HEK293 (cell line): ENCODE data around the gene C5orf15.

Experiments used
- CTCF ChIA-PET: fragments of 350-600 bp; formaldehyde crosslinking; extraction: SDS; loops from one replicate; lab custom pipeline; 2021; ENCODE audit warnings: antibody characterized with exemption; lab: Yijun Ruan, JAX
- POLR2A ChIA-PET: fragments of 300-600 bp; formaldehyde crosslinking; extraction: SDS; loops from one replicate; lab custom pipeline; 2020; ENCODE audit warnings: antibody characterized with exemption, inconsistent platforms; lab: Yijun Ruan, JAX
- H3K27ac ChIP-seq: fragments of 200-500 bp; sonication (Bioruptor generic); 2 replicates; pipeline ENCODE4 v1.5.1; 2014; ENCODE audit warnings: low read depth, low read length, control low read depth, inconsistent platforms; ENCODE audit errors: extremely low read depth
- H3K36me3 ChIP-seq, 2 experiments: fragments of 200-500 bp in 1 of 2; sonication (Bioruptor generic) in 1 of 2; 1 replicate in 1 of 2; 2 replicates in 1 of 2; pipeline ENCODE4 v1.5.1; 2014 to 2017; ENCODE audit warnings: inconsistent platforms in 2 of 2, low read length in 2 of 2; ENCODE audit not compliant: control insufficient read depth in 2 of 2, insufficient read depth in 1 of 2
- H3K4me1 ChIP-seq: fragments of 200-500 bp; sonication (Bioruptor generic); 2 replicates; pipeline ENCODE4 v1.5.1; 2014; ENCODE audit warnings: mild to moderate bottlenecking, low read length, inconsistent platforms; ENCODE audit not compliant: control insufficient read depth, insufficient read depth
- H3K4me3 ChIP-seq: 2 replicates; pipeline ENCODE4 v1.5.1; 2011; ENCODE audit warnings: low read depth, mild to moderate bottlenecking, control low read depth, low read length, moderate library complexity
- H3K9me3 ChIP-seq: fragments of 200-500 bp; sonication (Bioruptor generic); 2 replicates; pipeline ENCODE4 v1.5.1; 2014; ENCODE audit warnings: low read depth, low read length, inconsistent platforms; ENCODE audit not compliant: control insufficient read depth, insufficient read depth
- CTCF ChIP-seq: fragments of 450-650 bp; formaldehyde crosslinking; IDR thresholded peaks from 2 replicates; pipeline ENCODE4 v1.5.1; 2016; ENCODE audit warnings: missing biosample characterization, missing genetic modification characterization
- KLF8 ChIP-seq: fragments of 450-650 bp; formaldehyde crosslinking; IDR thresholded peaks from 2 replicates; pipeline ENCODE4 v1.5.1; 2016; ENCODE audit warnings: missing biosample characterization, missing genetic modification characterization
- SP7 ChIP-seq: fragments of 450-650 bp; formaldehyde crosslinking; IDR thresholded peaks from 2 replicates; pipeline ENCODE4 v1.5.1; 2016; ENCODE audit warnings: missing biosample characterization, missing genetic modification characterization
- TSHZ1 ChIP-seq: fragments of 450-650 bp; formaldehyde crosslinking; IDR thresholded peaks from 2 replicates; pipeline ENCODE4 v1.5.1; 2016; ENCODE audit warnings: missing biosample characterization, missing genetic modification characterization, borderline replicate concordance
- ZBTB10 ChIP-seq: fragments of 450-650 bp; formaldehyde crosslinking; IDR thresholded peaks from 2 replicates; pipeline ENCODE4 v1.5.1; 2016; ENCODE audit warnings: missing biosample characterization, missing genetic modification characterization
- ZBTB44 ChIP-seq: fragments of 450-650 bp; IDR thresholded peaks from 2 replicates; pipeline ENCODE4 v1.5.1; 2018; ENCODE audit warnings: missing biosample characterization, mild to moderate bottlenecking, missing genetic modification characterization
- ZNF155 ChIP-seq: fragments of 450-650 bp; formaldehyde crosslinking; IDR thresholded peaks from 2 replicates; pipeline ENCODE4 v1.5.1; 2016; ENCODE audit warnings: missing biosample characterization, missing genetic modification characterization
- ZNF2 ChIP-seq: fragments of 450-650 bp; formaldehyde crosslinking; IDR thresholded peaks from 2 replicates; pipeline ENCODE4 v1.5.1; 2016; ENCODE audit warnings: missing biosample characterization, missing genetic modification characterization
- ZNF292 ChIP-seq: fragments of 450-650 bp; formaldehyde crosslinking; IDR thresholded peaks from 2 replicates; pipeline ENCODE4 v1.5.1; 2016; ENCODE audit warnings: low read depth, missing biosample characterization, missing genetic modification characterization, borderline replicate concordance
- ZNF433 ChIP-seq: fragments of 450-650 bp; formaldehyde crosslinking; IDR thresholded peaks from 2 replicates; pipeline ENCODE4 v1.5.1; 2016; ENCODE audit warnings: missing biosample characterization, missing genetic modification characterization, low read depth
- ZNF521 ChIP-seq: fragments of 450-650 bp; formaldehyde crosslinking; IDR thresholded peaks from 2 replicates; pipeline ENCODE4 v1.5.1; 2017; ENCODE audit warnings: missing biosample characterization, mild to moderate bottlenecking, missing genetic modification characterization
- ZNF585B ChIP-seq: fragments of 450-650 bp; formaldehyde crosslinking; IDR thresholded peaks from 2 replicates; pipeline ENCODE4 v1.5.1; 2016; ENCODE audit warnings: missing biosample characterization, missing genetic modification characterization
- ZNF623 ChIP-seq: fragments of 450-650 bp; formaldehyde crosslinking; IDR thresholded peaks from 2 replicates; pipeline ENCODE4 v1.5.1; 2016; ENCODE audit warnings: missing biosample characterization, missing genetic modification characterization
- ZNF654 ChIP-seq: fragments of 450-650 bp; formaldehyde crosslinking; IDR thresholded peaks from 2 replicates; pipeline ENCODE4 v1.5.1; 2016; ENCODE audit warnings: low read depth, missing biosample characterization, missing genetic modification characterization
- ZNF658 ChIP-seq: fragments of 450-650 bp; formaldehyde crosslinking; IDR thresholded peaks from 2 replicates; pipeline ENCODE4; 2016; ENCODE audit warnings: missing biosample characterization, missing genetic modification characterization
- ZNF830 ChIP-seq: fragments of 450-650 bp; IDR thresholded peaks from 2 replicates; pipeline ENCODE4 v1.5.0; 2018; ENCODE audit warnings: missing biosample characterization, missing genetic modification characterization, low read depth, mild to moderate bottlenecking, moderate library complexity
- ZSCAN23 ChIP-seq: fragments of 450-650 bp; formaldehyde crosslinking; IDR thresholded peaks from 2 replicates; pipeline ENCODE4 v1.5.1; 2016; ENCODE audit warnings: missing biosample characterization, missing genetic modification characterization

Gene C5orf15

GRCh38 chr5:133947431-133947841 lies 21.0 kb downstream of the C5orf15 start (continued):
- TF ChIP-seq ZNF433, result no peak
- TF ChIP-seq, all 188 proteins: peak for 0

GRCh38 chr5:133945568-133945967 lies 22.9 kb downstream of the C5orf15 start:
- POLR2A ChIA-PET, result no interaction called here
- TF ChIP-seq ZNF292, result no peak
- no peak for TF ChIP-seq KLF8 (tag by site-specific recombination)
- no peak for TF ChIP-seq ZNF830 (tag by site-specific recombination)
- no peak for TF ChIP-seq TSHZ1 (tag by site-specific recombination)
- no peak for TF ChIP-seq ZNF585B (tag by site-specific recombination)
- no peak for TF ChIP-seq ZSCAN23 (tag by site-specific recombination)
- TF ChIP-seq ZNF521 (tag by site-specific recombination), result no peak
- TF ChIP-seq ZNF155, result no peak
- TF ChIP-seq SP7 (tag by site-specific recombination), result no peak

GRCh38 chr5:133944263-133945185 lies 23.9 kb downstream of the C5orf15 start:
- Histone ChIP-seq H3K9me3 (no peaks in the 10 kb centered on the region), H3K4me1 (no peaks in the 10 kb centered on the region), H3K27ac (no peak overlapping the region), H3K36me3 (no peaks in the 10 kb centered on the region), H3K4me3 (no peak overlapping the region)
- TF ChIP-seq ZBTB10, result 0 out of 2 replicates have a peak, but pooled peaks have one; percentile 27
- TF ChIP-seq CTCF (tag by site-specific recombination), result peak; percentile 65; the same call in 1 of the 2 replicates
- no peak for TF ChIP-seq ZSCAN23 (tag by site-specific recombination)
- TF ChIP-seq ZNF658 (tag by site-specific recombination), result no peak
- peak; percentile 90 for TF ChIP-seq ZNF654 (tag by site-specific recombination)
- TF ChIP-seq ZNF623, result no peak
- no peak for TF ChIP-seq ZBTB44 (tag by site-specific recombination)
- peak; percentile 51; the same call in 1 of the 2 replicates for TF ChIP-seq ZNF2
- ChIA-PET CTCF (interaction anchor here (0.5 to 3.4 kb wide), 21 partner anchors 9 to 1124 kb away, joined by 3 to 29 read pairs (median 4); no protein-coding TSS in a partner anchor), POLR2A (no interaction called here)

More at GRCh38 chr5:133945568-133945967, 22.9 kb downstream of the C5orf15 start:
- Histone ChIP-seq H3K9me3 (no peaks in the 10 kb centered on the region), H3K4me3 (no peak overlapping the region), H3K4me1 (no peaks in the 10 kb centered on the region), H3K36me3 (no peaks in the 10 kb centered on the region), H3K27ac (no peak overlapping the region)
- CTCF ChIA-PET, result interaction anchor here (0.5 to 3.4 kb wide), 11 partner anchors 191 to 1126 kb away, joined by 3 to 29 read pairs (median 4); no protein-coding TSS in a partner anchor
